22Rv1 (cell line): ENCODE measurements around the gene RMC1.

Experiments used
- CTCF ChIP-seq: fragments of 450-650 bp; IDR thresholded peaks from 2 replicates; pipeline ENCODE4 v1.5.1; 2017; ENCODE audit warnings: mild to moderate bottlenecking
- ZFX ChIP-seq: fragments of 450-650 bp; IDR thresholded peaks from 2 replicates; pipeline ENCODE4 v1.6.1; 2017; ENCODE audit warnings: antibody characterized with exemption, borderline replicate concordance

- TF ChIP-seq CTCF (no peak), ZFX (no peak)
These were observed 16.4 kb downstream of the RMC1 start for GRCh38 chr18:23519734-23520133.
